CD4-positive, alpha-beta T cell treated with Interferon gamma for 1 hour (primary cell): ENCODE measurements around the gene SUGT1.
A peak's percentile ranks its signal among the peaks of the same experiment; 100 is the strongest.
"Not testable (repeated sequence)": the region's sequence is repeated elsewhere in the genome, so short reads cannot be mapped to it uniquely, and the experiment has no call there.

Experiments
- DNase-seq: peaks from one replicate; pipeline ENCODE4 v3.0.0-alpha.2; 2020

Gene SUGT1

GRCh38 chr13:52652196-52652979 lies at the start of gene SUGT1:
Gene SUGT1 (plus strand): TSS chr13:52652836. CDS start chr13:52652921, 85 bp downstream.
- peak; percentile 94 for DNase-seq

GRCh38 chr13:52603316-52603715 lies 49.3 kb upstream of the SUGT1 start:
- DNase-seq, result not testable (repeated sequence)

GRCh38 chr13:52606126-52606525 lies 46.5 kb upstream of the SUGT1 start:
- not testable (repeated sequence) for DNase-seq

- DNase-seq, result not testable (repeated sequence)
These were observed 45.8 kb upstream of the SUGT1 start for GRCh38 chr13:52606795-52607194.

- DNase-seq, result not testable (repeated sequence)
These were observed 44.5 kb upstream of the SUGT1 start for GRCh38 chr13:52608184-52608583.

GRCh38 chr13:52609013-52609606 lies 43.5 kb upstream of the SUGT1 start:
- not testable (repeated sequence) for DNase-seq

GRCh38 chr13:52610158-52610557 lies 42.5 kb upstream of the SUGT1 start:
- DNase-seq, result not testable (repeated sequence)

- no peak for DNase-seq
These were observed 37.4 kb upstream of the SUGT1 start for GRCh38 chr13:52615134-52615801.

- DNase-seq, result no peak
These were observed 36.8 kb upstream of the SUGT1 start for GRCh38 chr13:52615812-52616211.

GRCh38 chr13:52617070-52618060 lies 35.3 kb upstream of the SUGT1 start:
- peak; percentile 78 for DNase-seq

GRCh38 chr13:52631083-52631690 lies 21.4 kb upstream of the SUGT1 start:
- not testable (repeated sequence) for DNase-seq

- DNase-seq, result no peak
These were observed 13.8 kb upstream of the SUGT1 start for GRCh38 chr13:52638666-52639328.

- DNase-seq, result no peak
These were observed 10.5 kb upstream of the SUGT1 start, which contains the start of gene HNRNPA1L2 for GRCh38 chr13:52642131-52642530. Gene HNRNPA1L2 (plus strand): TSS chr13:52642431. CDS start chr13:52642493, 62 bp downstream.

- no peak for DNase-seq
These were observed 8.5 kb upstream of the SUGT1 start for GRCh38 chr13:52644108-52644507.

GRCh38 chr13:52646967-52647366 lies 5.7 kb upstream of the SUGT1 start:
- DNase-seq, result no peak

- DNase-seq, result no peak
These were observed 1.9 kb upstream of the SUGT1 start for GRCh38 chr13:52650731-52651130.

GRCh38 chr13:52651897-52652195 lies 790 bp upstream of the SUGT1 start:
- no peak for DNase-seq

GRCh38 chr13:52652980-52653303 lies 306 bp downstream of the SUGT1 start:
- no peak for DNase-seq

GRCh38 chr13:52659340-52659739 lies 6.7 kb downstream of the SUGT1 start:
- DNase-seq, result no peak

- DNase-seq, result no peak
These were observed 11.6 kb downstream of the SUGT1 start for GRCh38 chr13:52664272-52664671.

- no peak for DNase-seq
These were observed 12.7 kb downstream of the SUGT1 start for GRCh38 chr13:52665325-52665724.

- no peak for DNase-seq
These were observed 17.0 kb downstream of the SUGT1 start for GRCh38 chr13:52669677-52670076.
